ENCODE data around the gene ZBP1. TPM values are rescaled to one million over a fixed set of nuclear protein-coding genes. Genes with fewer than 3 reads are reported as not detected.

Gene ZBP1
- polyA plus RNA-seq, 4 donors: 0.12 to 0.21 TPM; not detected in 2

DNA sequence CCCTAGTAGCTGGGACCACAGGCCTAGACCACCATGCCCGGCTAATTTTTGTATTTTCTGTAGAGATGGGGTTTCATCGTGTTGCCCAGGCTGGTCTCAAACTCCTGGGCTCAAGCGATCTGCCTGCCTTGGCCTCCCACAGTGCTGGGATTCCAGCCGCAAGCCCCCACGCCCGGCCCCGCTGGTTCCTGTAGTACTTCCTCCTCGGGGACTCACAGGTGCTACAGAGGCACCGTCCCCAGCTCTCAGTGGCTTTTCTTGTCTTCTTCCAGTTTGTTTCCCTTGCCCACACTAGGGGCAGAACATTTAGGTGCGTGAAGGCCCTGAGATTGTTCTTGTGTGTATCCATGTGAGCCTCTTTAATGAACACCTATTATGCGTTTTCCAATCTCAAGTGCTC lies 773 bp upstream of the ZBP1 start:
- no peak for DNase-seq (ENCODE audit: low read depth in 4 of 4, low spot score in 3 of 4)

DNA sequence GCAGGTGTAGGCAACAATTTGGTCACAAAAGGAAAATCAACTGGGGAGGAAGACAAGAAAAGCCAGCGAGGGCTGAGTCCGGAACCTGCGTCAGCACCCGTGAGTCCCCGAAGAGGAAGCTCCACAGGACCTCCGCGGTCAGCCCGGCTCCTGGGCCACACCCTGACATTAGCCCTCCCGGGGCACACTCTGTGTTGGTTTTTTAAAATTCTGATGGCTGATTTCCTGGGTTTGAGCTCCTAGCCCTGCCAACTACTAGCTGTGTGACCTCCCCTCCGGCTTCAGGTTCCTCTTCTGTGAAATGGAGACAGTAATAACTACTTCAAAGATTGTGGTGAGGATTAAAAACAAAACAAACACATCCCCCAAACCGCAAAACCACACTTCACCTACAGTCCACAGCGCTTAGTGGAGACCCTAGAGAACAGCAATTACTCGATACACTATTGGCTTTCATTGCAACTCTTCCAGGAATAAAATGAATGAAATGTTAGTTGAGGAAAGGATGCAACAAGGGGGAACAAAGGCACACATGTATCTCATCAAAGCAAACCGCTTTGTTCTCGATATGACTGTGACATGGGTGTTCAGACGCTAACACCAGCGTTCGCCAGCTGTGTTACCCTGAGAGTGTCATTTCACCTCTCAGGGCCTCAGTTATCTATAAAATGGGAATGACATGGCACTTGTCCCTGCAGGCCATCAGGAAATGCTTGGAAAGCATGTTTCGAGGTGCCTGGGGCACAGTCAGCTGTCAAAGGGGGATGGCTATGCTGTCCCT lies 985 bp downstream of the ZBP1 start:
- no peak for DNase-seq (ENCODE audit: low read depth in 4 of 4, low spot score in 3 of 4)

DNA sequence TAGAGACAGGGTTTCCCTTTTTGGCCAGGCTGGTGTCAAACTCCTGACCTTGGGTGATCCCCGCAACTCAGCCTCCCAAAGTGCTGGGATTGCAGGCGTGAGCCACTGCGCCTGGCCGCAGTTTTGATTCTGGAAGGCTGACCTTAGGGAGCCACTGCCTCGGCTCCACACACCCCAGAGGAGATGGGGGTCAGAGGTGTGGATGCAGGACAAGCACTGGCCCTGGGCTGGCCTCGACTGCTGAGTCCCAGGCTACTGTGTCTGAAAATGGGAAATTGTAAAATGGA lies 1.5 kb downstream of the ZBP1 start:
- no peak for DNase-seq (ENCODE audit: low read depth in 4 of 4, low spot score in 3 of 4)

DNA sequence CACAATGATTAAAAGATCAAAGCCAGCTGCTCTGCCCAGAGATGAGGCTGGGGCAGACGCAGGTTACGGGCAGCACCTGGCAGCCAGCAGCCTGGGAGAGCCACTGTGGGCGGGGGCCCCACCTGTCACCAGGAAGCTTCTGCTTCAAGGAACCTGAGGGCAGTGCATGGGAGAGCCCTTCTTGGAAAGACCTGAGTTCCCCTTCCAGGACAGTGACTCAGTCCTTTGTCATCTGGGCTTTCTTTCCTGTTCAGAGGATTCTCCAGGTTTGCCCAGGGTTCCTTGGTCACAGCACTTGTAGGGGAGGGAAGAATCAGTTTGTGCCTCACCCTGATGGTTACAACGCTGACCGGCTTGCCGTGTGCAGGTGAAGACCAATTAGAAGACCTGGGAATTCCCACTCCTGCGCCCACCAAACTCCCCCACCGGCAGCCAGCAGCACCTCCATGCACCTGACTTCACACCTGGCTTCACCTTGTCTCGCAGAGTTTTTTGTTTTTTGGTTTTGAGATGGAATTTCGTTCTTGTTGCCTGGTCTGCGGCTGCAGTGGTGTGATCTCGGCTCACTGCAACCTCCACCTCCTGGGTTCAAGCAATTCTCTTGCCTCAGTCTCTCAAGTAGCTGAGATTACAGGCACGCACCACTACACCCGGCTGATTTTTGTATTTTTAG lies 2.0 kb downstream of the ZBP1 start:
- no peak for DNase-seq (ENCODE audit: low read depth in 4 of 4, low spot score in 3 of 4)

DNA sequence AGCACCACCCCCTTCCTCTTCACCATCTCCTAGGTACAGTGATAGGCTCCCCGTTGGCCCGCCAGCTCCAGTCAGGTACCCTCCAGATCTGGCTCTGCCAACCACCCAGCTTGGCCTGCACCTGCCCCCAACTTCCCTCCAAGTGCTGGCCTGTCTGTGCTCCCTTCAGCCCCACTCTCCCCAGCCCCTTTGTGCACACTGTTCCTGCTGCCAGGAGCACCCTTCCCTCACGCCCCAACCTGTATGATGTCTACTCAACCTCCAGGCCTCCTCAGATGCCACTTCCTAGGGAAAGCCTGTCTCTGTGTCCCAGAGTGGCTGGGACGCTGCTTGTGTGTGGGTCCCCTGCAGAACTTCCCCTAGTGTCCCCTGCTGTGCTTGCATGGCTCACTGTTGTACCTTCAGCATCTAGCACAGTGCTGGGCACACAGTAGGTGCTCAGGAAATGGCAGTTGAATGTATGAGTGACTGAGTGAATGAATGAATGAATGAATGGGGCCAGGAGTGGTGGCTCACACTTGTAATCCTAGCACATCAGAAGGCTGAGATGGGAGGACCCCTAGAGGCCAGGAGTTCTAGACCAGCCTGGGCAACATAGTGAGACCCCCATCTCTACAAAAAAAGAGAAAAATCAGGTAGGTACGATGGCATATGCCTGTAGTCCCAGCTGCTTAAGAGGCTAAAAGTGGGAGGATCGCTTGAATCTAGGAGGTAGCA lies 3.0 kb downstream of the ZBP1 start:
- DNase-seq (ENCODE audit: low read depth in 4 of 4, low spot score in 3 of 4): no peak

DNA sequence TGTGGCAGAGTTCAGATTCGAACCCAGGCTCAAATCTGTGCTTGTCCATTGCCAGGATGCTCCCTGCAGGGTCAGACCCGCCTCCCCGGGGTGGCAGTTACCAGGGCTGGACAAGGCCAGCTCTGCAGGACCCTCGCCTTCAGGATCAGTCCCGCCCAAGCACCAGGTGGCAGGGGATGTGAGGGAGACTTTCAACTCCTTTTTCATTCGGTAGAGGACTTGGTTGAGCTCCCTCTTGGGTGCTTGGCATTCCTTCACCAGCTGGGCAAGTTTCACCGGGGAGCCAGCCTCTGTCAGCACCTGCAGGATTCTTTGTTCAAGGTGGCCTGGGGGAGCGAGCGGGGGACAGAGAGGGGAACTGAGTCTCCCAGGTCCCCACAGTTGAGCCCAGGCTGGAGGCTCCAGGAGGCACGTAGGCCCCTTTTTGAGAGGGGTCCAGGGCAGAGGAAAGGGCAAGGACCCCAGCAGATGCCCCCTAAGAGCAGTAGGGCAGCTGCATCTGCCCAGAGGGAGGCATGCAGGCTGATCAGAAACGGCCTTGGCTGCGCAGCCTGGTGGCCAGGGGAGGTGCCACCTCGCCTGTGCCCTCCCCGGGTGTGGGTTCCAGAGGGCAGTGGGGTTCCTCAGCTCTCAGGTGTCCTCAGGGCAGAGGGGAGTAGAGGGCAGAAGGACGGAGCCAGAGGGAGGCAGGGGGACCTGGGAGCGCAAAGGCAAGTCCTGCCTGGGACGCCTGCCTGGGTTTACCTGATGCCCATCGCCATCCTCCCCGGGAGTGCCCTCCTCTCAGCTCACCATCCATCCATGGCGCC lies 3.9 kb downstream of the ZBP1 start:
- DNase-seq (ENCODE audit: low read depth in 4 of 4, low spot score in 3 of 4): no peak

DNA sequence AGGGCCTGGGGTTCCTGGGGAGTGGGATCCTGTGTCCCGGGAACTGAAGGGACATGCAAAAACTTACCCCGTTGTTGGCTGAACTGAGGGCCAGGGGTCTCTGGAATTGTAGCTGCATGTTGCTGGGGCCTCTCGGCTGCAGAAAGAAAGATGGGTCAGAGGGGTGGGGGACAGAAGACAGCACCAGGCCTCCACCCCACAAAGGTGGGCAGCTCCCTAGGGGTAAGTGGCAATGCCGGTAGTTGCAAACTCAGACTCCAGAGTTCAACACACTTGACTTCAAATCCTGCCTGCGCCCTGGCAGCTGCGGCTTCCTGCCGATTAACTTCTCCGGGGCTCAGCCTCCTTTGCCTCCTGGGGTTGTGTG lies 4.8 kb downstream of the ZBP1 start:
- DNase-seq (ENCODE audit: low read depth in 4 of 4, low spot score in 3 of 4): no peak

DNA sequence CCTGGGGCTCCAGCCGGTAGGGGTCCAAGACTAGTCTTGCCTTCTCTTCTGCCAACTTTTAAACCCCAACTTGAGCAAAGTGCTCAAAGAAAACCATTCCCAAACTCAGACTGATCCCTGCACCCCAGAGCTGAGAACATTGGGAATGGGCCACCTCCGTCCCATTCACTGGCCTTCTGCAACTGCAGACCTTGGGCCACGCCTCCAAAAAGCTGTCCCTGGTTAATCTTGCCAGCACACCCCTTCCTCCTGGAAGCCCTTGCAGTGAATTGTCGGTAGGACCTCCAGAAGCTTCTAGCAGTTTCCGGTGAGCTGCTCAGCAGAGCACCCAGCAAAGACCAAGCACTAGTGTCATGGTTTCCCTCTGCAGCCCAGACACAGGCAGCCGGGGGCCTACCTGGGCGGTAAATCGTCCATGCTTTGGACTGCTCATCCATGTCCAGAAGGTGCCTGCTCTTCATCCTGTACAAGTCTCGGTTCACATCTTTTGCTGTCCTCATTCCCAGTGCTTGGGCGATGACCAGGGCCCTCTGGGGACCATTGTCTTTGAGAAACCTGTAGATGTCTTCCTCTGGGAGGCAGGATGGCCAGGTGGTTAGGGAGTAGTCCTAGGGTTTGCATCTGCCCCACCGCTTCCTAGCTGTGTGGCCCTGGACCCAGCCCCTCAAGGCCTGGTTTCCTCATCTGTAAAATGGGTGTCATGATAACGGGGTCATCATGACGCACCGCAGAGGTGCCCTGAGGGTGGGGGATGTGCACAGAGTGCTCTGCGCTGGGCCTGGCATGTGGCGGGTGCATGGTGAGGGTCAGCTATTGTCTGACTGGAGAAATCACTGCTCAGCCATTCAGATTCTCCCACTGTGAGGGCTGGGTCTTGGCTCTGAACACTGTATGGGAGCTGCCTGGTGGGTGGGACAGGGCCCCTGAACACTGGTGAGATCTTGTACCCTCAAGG lies 5.5 kb downstream of the ZBP1 start:
- no peak for DNase-seq (ENCODE audit: low read depth in 4 of 4, low spot score in 3 of 4)

DNA sequence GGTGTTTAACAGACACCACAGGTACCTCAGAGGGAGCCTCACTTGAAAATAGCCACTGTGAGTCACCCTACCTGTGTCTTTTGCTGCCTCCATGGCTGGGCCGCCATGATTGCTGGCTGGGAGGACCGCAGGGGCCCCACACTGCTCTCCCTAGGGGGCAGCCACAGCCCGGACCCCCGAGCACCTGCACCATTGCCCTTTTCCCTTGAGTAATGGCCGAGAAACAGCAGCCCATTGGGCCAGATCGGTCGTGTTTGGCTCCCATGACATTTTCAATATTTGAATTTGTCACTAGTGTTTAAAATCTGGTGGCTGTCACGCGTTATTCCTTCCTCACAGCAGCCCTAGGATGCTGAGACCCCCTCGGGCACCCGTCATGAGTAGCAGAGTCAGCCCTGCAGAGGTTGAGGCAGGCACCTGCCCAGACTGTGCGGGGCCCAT lies 6.7 kb downstream of the ZBP1 start:
- no peak for DNase-seq (ENCODE audit: low read depth in 4 of 4, low spot score in 3 of 4)

DNA sequence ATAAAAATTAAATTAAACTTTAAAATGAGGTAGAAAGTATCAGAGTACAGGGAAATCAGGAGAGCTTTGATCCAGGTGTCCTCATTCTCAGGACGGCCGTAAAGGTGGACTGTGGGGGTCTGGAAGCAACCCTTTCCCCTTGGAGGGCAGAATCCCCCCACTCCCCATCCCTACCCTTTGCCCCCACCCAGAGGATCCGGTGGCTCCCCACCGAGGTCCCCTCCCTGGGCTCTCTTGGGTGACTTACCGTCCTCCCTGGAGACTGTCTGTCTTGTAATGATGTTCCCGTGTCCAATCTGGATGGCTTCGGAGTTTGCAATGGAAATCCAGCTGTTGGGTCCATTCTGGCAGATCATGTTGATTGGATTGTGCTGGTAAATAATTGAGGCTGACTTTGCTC lies 7.3 kb downstream of the ZBP1 start:
- no peak for DNase-seq (ENCODE audit: low read depth in 4 of 4, low spot score in 3 of 4)

DNA sequence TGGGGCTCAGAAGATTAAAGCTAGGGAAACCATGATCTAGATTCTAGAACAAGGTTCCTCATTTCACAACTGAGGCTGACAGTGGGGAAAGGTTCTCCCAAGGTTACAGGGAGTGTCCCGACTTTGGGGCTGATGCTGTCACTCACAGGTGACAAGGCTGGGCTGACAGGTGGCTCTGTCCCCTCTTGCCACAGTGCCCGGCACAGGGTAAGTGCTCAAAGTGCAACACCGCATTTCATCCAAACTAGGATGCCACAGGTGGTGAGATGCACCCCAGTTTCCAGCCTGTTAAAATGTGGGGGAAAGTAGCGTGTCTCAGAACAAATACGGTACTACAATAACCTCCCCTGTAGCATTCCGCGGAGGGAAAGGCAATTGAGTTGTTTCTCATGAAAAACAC lies 7.8 kb downstream of the ZBP1 start:
- DNase-seq (ENCODE audit: low read depth in 4 of 4, low spot score in 3 of 4): no peak

DNA sequence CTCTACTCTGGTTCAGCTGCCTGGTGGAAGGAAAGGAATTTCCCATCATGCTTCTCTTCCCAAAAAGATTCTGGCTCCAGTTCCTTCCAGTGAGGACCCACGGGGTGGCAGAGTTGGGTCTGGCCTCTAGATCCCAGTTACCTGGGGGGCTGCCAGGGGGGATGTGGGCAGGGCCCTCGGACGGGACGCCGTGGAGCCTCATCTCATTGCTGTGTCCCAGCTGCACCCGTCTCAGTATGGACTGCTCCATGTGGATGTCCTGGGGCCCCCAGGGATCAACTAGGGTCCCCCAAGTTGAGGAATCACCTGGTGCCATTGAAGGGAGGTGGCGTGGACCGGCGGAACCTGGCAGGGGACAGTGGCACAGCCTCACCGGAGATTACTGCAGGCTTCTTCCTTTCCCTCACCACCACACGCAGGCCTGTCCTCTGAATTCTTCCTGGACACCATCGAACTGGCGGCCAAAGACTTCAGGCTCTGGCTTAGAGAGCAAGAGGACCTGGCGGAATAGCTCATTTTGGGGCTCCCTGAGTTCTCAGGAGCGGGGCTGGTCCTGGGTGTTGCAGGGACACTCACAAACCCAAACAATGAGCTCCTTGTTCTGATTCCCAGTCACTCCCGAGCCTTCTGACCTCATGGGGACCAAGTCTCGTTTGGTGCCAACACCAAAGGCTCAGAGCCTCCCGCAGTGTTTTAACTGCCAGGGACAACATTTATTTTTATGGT lies 8.5 kb downstream of the ZBP1 start:
- no peak for DNase-seq (ENCODE audit: low read depth in 4 of 4, low spot score in 3 of 4)

DNA sequence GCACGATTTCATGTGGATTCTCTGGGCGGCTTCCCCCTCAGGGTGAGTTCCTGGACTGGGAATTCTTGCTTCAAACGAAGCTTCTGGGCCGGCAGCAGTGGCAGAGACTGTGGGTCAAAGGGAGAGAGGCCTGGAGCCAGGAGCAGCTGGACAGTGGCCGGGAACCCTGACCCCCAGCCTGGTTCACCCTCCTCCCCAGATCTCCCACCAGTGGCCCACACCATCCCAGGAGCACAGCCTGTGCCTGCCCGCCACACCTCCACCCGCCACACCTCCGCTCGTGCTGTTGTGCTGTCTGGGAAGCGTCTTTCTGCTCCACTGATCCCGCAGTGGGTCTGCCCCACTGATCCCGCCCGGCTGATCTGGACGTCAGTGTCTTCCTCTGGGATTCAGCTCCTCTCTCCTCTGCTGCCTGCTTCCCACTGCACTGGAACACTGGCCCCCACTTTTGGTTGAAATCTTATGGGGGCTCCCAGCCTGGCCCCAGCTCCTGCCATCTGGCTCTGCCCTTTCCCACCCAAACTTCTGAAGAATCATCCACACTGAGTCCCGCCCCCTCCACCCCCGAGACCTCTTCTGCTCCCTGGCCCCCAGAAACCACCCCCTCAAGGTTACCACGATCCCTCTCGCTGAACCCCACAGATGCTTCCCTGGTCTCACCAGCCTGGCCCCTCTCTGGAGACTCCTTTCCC lies 9.8 kb downstream of the ZBP1 start:
- no peak for DNase-seq (ENCODE audit: low read depth in 4 of 4, low spot score in 3 of 4)

DNA sequence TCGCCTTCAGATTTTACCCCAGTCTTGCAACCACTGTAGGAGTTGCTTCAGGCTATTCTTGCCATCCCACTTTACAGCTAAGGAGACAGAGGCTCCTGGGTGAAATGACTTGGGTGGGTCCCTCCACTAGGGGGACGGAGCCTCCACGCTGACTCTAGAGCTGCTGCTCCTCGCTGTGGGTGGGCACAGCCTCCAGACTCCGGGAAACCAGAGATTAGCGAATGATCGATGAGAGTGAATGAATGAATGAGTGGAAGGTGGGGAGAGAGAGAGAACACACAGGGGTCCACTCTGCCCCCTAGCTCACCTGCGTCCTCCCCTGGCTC lies 10.4 kb downstream of the ZBP1 start:
- no peak for DNase-seq (ENCODE audit: low read depth in 4 of 4, low spot score in 3 of 4)

DNA sequence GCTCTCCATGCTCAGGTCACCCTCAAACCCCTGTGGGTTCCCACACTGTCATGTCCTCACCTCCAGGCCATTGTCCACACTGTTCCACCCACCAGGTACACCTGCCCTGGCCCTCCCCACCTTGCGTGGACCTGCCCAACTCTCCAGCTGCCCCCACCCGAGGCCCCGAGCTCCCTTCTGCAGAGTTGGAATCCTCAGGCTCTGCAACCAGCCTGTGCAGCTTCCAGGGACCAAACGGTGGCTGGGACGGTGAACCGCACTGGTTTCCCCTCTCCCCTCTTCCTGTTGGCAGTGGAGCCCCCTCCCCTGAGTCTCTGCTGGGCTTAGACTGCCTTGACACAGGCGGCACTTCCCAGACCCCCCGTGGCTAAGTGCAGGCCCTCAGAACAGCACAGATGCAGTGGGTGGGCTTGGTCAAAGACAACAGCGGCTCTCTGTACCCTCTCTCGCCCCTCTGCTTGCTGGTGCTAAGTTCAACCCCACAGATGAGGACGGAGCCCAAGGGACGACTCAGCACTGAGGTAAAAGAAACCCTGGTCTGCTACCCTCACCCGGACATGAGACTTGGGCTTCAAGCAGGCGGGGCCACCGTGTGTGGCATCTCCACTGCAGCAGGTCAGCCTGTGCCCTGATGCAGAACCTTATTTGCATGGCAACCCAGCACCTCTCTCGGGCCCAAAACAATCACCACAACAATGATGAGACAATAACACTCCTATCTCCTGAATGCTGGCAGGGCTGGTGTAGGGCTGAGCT lies 11.0 kb downstream of the ZBP1 start:
- no peak for DNase-seq (ENCODE audit: low read depth in 4 of 4, low spot score in 3 of 4)

DNA sequence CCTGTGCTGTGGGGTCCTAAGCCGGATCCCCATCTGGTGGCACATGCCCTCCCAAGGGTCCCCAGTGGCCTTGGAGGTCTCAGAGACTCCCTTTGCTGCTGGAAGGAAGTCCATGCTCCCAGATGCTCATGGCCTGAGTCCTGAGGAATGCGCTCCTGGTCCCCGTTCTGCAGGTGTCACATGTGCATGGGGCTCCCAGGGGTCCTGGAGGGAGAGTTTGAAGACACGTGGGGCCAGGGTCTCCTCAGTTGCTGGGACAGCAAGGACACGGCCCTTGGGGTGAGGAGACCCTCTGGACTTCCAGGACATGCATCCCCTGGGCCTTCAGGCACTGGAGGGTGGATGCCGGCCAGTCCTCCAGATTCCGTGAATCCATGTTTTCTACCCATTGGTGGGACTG lies 11.7 kb downstream of the ZBP1 start:
- no peak for DNase-seq (ENCODE audit: low read depth in 4 of 4, low spot score in 3 of 4)

DNA sequence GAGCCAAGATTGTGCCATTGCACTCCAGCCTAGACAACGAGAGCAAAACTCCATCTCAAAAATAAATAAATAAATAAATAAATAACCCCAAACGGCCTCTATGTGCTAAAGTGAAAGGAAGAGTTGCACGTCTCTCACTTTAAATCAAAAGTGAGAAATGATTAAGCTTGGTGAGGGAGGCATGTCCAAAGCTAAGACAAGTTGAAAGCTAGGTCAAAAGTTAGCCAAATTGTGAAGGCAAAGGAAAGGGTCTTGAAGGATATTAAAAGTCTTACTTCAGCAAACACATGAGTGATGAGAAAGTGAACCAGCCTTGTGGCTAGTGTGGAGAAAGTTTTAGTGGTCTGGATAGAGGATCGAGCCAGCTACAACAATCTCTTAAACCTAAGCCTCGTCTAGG lies 14.3 kb downstream of the ZBP1 start:
- no peak for DNase-seq (ENCODE audit: low read depth in 4 of 4, low spot score in 3 of 4)

DNA sequence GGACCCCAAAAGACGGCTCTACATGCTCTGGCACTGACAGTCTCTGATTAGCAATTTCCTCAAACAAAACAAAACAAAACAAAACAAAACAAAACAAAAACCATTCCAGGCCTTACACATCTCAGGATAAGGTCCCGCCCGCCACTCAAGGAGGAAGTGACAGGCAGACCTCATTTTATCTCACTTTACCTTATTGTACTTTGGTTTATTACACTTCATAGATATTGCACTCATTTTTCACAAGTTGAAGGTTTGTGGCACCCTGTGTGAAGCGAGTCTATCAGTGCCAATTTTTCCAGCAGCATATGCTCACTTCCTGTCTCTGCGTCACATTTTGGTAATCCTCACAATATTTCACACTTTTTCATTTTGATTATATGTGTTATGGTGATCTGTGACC lies 15.2 kb downstream of the ZBP1 start:
- DNase-seq (ENCODE audit: low read depth in 4 of 4, low spot score in 3 of 4): no peak

All from right renal pelvis (tissue), 4 donors.